Stimulated activated CD8-positive, alpha-beta memory T cell treated with anti-CD3 and anti-CD28 coated beads, Interleukin-12 subunit alpha, Interleukin-12 subunit beta, amount 100 ng/mL, for 24 hours (primary cell): ENCODE measurements around the gene GID8.

ENCODE experiments used
- DNase-seq: peaks from one replicate; pipeline ENCODE4 v3.0.0-alpha.2; 2020; ENCODE audit errors: extremely low read depth

The GID8 gene

GRCh38 chr20:62943396-62943795 lies 5.4 kb downstream of the GID8 start:
- DNase-seq = no peak

GRCh38 chr20:62944184-62944583 lies 6.2 kb downstream of the GID8 start:
- DNase-seq = no peak

GRCh38 chr20:62944746-62945145 lies 6.8 kb downstream of the GID8 start:
- DNase-seq = no peak

GRCh38 chr20:62945771-62946339 lies 7.9 kb downstream of the GID8 start:
- no peak for DNase-seq

- no peak for DNase-seq
Measured at GRCh38 chr20:62946918-62947317, 9.0 kb downstream of the GID8 start.

GRCh38 chr20:62947532-62948300 lies 9.8 kb downstream of the GID8 start:
- DNase-seq = no peak

GRCh38 chr20:62949153-62949821 lies 11.3 kb downstream of the GID8 start:
- no peak for DNase-seq

GRCh38 chr20:62949962-62950361 lies 12.0 kb downstream of the GID8 start:
- no peak for DNase-seq

- no peak for DNase-seq
Measured at GRCh38 chr20:62950741-62951140, 12.8 kb downstream of the GID8 start.

- DNase-seq = no peak
Measured at GRCh38 chr20:62951143-62951895, 13.4 kb downstream of the GID8 start.

GRCh38 chr20:62951896-62952372 lies 14.0 kb downstream of the GID8 start:
- DNase-seq = no peak

GRCh38 chr20:62952373-62952967 lies 14.5 kb downstream of the GID8 start, which contains the start of gene SLC17A9:
Gene SLC17A9, plus strand, starts transcription at chr20:62952709. Its CDS starts 122 bp downstream, at chr20:62952831.
- no peak for DNase-seq

GRCh38 chr20:62952968-62953838 lies 15.3 kb downstream of the GID8 start:
- DNase-seq = no peak

GRCh38 chr20:62953839-62954703 lies 16.1 kb downstream of the GID8 start:
- no peak for DNase-seq

GRCh38 chr20:62955519-62956386 lies 17.8 kb downstream of the GID8 start:
- DNase-seq = no peak

- no peak for DNase-seq
Measured at GRCh38 chr20:62956387-62957135, 18.6 kb downstream of the GID8 start.

GRCh38 chr20:62957136-62958117 lies 19.5 kb downstream of the GID8 start:
- no peak for DNase-seq
